ENCODE data around the gene PIK3C2B. TPM values are rescaled to one million over a fixed set of nuclear protein-coding genes. Genes with fewer than 3 reads are reported as not detected.

The PIK3C2B gene
- total and polyA plus RNA-seq, 2 of the 8 experiments (the other 6 are each of a cell fraction or from before 2014, with no cell fraction given): 20.4 to 36.7 TPM

GRCh38 chr1:204455831-204456145 is 38.8 kb downstream of the PIK3C2B start (continued):
- TF ChIP-seq CHD7 (IDR thresholded peaks at IDR 0.05; ENCODE audit: insufficient replicate concordance, low read length): no peak
- no peak for TF ChIP-seq CHD1 (IDR thresholded peaks at IDR 0.05; ENCODE audit: low read depth, low read length)
- TF ChIP-seq SAP30 (IDR thresholded peaks at IDR 0.05; ENCODE audit: insufficient read depth, insufficient replicate concordance, low read length): no peak
- TF ChIP-seq RXRA (IDR thresholded peaks at IDR 0.05; ENCODE audit: insufficient read depth, low read depth, low read length): no peak
- TF ChIP-seq CREB1 (IDR thresholded peaks at IDR 0.05): no peak
- TF ChIP-seq PHF8 (conservative IDR thresholded peaks at IDR 0.05; ENCODE audit: low read depth, low read length): no peak
